Esophagus muscularis mucosa (tissue), 4 donors: ENCODE results near the gene CMYA5. TPM values are rescaled to one million over a fixed set of nuclear protein-coding genes. Genes with fewer than 3 reads are reported as not detected.

Source experiments
- DNase-seq: peaks from one replicate; pipeline ENCODE4 v3.0.0-alpha.2; 2017; ENCODE audit errors: extremely low spot score
- H3K27ac ChIP-seq, 4 donors: fragments of 200-600 bp; sonication (generic); replicated peaks in 1 of 4; 1 replicate in 3 of 4; 2 replicates in 1 of 4; pipeline ENCODE4 v1.5.1; 2016 to 2019; ENCODE audit warnings: mild to moderate bottlenecking in 1 of 4
- H3K27me3 ChIP-seq, 4 donors: fragments of 200-600 bp; sonication (generic); one replicate each; pipeline versions ENCODE4 v1.5.1 to v1.6.0; 2016 to 2019
- H3K36me3 ChIP-seq, 4 donors: fragments of 200-600 bp; sonication (generic); one replicate each; pipeline ENCODE4 v1.5.1; 2016 to 2019
- H3K4me1 ChIP-seq, 4 donors: fragments of 200-600 bp; sonication (generic); one replicate each; pipeline ENCODE4 v1.5.1; 2016 to 2019
- H3K4me3 ChIP-seq, 4 donors: fragments of 200-600 bp; sonication (generic); 1 replicate in 2 of 4; 2 replicates in 2 of 4; pipeline ENCODE4 v1.5.1; 2016 to 2019; ENCODE audit warnings: mild to moderate bottlenecking in 4 of 4, moderate library complexity in 1 of 4
- H3K9me3 ChIP-seq, 4 donors: fragments of 200-600 bp; sonication (generic); 1 replicate in 3 of 4; 2 replicates in 1 of 4; pipeline ENCODE4 v1.5.1; 2016 to 2019
- CTCF ChIP-seq, 3 experiments: fragments of 200-600 bp in 2 of 3; fragments of 450-650 bp in 1 of 3; sonication (generic) in 2 of 3; IDR thresholded peaks; one replicate each; pipeline ENCODE4 v1.5.1; 2017 to 2019; ENCODE audit warnings: antibody characterized with exemption in 3 of 3, mild to moderate bottlenecking in 2 of 3, moderate library complexity in 1 of 3
- EP300 ChIP-seq: sonication (generic); formaldehyde crosslinking; IDR thresholded peaks from one replicate; pipeline ENCODE4 v1.6.1; 2017; ENCODE audit warnings: antibody characterized with exemption
- POLR2A ChIP-seq: fragments of 450-650 bp; IDR thresholded peaks from one replicate; pipeline ENCODE4 v1.6.1; 2017; ENCODE audit warnings: antibody characterized with exemption, moderate library complexity, mild to moderate bottlenecking, low read depth
- POLR2AphosphoS5 ChIP-seq, 2 donors: sonication (generic); formaldehyde crosslinking; IDR thresholded peaks; one replicate each; pipeline ENCODE4 v1.6.1; 2017; ENCODE audit warnings: antibody characterized with exemption in 2 of 2
- WGBS: methylation state at CpG from one replicate; pipeline ENCODE4 v1.1.5; 2018; 5-methylcytosine and 5-hydroxymethylcytosine counted together
- intact Hi-C: fragments of 100-400 bp; cut with DNase I; formaldehyde crosslinking; loops from one replicate; pipeline ENCODE4 v1.15.1; 2023
- total RNA-seq, 4 donors: library from RNA; depleted of rRNA; stranded (reverse); fragments of >200 nt; gene quantifications; one replicate each; pipeline versions ENCODE4 v1.1.0 to v1.2.1, GENCODE V29; 2016

Gene CMYA5
- 1 to 10 TPM; 4.2 to 8.4 (median 4.9) TPM for total RNA-seq

DNA sequence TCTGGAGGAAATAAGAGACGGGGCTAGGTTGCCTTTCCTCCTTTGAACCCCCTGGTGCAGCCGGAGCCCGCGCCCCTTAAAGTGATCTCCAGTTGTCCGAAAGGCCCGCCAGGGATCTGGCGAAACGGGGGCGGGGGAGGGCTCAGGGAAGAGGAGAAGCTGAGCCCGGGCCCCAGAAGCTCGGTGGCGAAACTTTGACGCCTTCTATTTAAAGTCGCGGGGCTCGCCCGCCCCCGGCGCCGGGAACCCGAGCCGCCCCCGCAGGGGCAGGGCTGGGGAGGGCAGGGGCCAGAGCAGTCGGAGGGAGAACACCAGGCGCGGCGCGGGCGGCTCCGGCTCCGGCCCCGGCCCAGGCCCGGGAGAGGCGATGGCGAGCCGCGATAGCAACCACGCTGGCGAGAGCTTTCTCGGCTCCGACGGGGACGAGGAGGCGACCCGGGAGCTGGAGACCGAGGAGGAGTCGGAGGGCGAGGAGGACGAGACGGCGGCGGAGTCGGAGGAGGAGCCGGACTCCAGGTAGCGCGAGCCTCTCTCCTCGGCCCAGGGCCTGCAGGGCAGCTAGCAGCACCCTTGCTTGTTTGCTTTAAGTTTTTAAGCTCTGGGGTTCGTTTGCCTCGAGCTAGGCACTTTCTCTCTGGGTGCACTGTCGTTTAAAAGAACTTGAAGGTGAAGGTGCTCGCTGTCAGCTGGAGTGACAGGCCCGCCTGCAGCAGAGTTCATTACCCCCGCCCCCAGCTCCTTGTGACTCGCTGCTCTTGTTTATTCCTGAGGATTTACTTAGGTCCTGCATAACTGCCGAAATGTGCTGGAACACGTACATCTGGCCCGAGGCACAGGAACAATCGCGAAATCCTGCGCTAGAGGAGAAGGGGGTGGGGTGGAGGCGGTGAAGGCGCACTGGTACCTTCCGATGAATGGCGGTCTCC, at the start of gene CMYA5:
Gene CMYA5, plus strand, starts transcription at position 296 of the 926 bp plus-strand sequence. Its CDS starts 72 bp downstream, at position 368.
- 34% methylated on average over 50 of the region's 74 CpGs for WGBS
- Histone ChIP-seq H3K27me3 (no peaks in the 10 kb centered on the region), H3K4me3 (peak within 1 kb of the TSS; percentile 57 to 67 (median 61)), H3K27ac (peak within 1 kb of the TSS; percentile 69 to 82 (median 80)), H3K36me3 (peaks cover 0 to 11% (median 4%) of the 10 kb centered on the region in 4 donors), H3K9me3 (no peaks in the 10 kb centered on the region), H3K4me1 (peaks cover 0 to 37% (median 21%) of the 10 kb centered on the region in 4 donors)
- intact Hi-C loops = no loop called here
- DNase-seq = no peak
- TF ChIP-seq EP300 (no peak), POLR2AphosphoS5 (IDR thresholded peaks at IDR 0.05) (peak; percentile 23 to 52), CTCF (IDR thresholded peaks at IDR 0.05) (no peak)

DNA sequence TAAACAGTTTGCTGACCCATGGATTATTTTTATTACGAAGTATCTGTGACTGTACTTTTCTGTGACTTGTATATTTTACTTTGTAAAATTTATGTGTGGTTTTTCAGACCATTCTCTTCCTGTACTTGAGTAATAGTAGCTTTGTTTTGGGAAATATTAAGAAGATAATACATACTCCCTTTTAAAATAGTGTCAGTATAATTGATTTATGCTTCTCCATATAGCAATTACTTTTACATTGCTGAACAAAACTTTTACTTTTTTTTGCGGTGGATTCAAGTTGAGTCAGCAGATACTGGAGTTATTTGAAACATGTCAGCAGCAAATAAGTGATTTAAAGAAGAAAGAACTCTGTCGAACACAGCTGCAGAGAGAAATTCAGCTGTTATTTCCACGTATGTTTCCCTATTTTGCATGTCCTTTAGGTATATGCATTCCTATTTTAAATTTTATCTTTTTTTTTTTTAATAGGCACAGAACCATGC, 49.0 kb upstream of the CMYA5 start:
- WGBS = 67% methylated on average over 4 of the region's 4 CpGs
- intact Hi-C loops = no loop called here
- peaks cover 0 to 5% (median 2%) of the 10 kb centered on the region in 4 donors for H3K4me1 ChIP-seq
- H3K27me3 ChIP-seq = no peaks in the 10 kb centered on the region
- no peak overlapping the region for H3K4me3 ChIP-seq
- H3K9me3 ChIP-seq = no peaks in the 10 kb centered on the region
- no peak overlapping the region for H3K27ac ChIP-seq
- DNase-seq = no peak
- peaks cover 13 to 66% (median 23%) of the 10 kb centered on the region in 4 donors for H3K36me3 ChIP-seq
- TF ChIP-seq EP300 (no peak), POLR2A (no peak), CTCF (IDR thresholded peaks at IDR 0.05) (no peak), POLR2AphosphoS5 (IDR thresholded peaks at IDR 0.05) (no peak)

DNA sequence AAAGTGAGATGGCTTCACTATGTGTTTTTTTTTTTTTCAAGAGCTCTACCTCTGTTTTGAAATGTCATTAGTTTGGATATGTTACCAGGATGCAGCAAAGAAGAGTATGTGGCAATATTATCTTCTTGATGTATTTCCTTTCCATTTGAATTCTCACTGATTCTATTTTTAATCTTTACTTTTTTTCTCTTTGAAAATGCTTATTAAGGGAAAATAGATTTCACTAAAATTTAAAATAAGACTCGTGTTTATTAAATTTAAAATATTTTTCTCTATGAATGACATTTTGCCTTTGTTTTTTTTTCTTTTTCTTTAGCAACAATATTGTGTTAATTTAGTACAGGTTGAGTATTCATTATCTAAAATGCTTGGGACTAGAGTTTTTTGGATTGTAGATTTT, 48.2 kb upstream of the CMYA5 start:
- intact Hi-C loops = no loop called here
- H3K36me3 ChIP-seq = peaks cover 13 to 72% (median 26%) of the 10 kb centered on the region in 4 donors
- H3K9me3 ChIP-seq = no peaks in the 10 kb centered on the region
- no peaks in the 10 kb centered on the region for H3K27me3 ChIP-seq
- no peak overlapping the region for H3K4me3 ChIP-seq
- TF ChIP-seq EP300 = no peak
- no peak for TF ChIP-seq POLR2A
- no peak for TF ChIP-seq CTCF (IDR thresholded peaks at IDR 0.05)
- TF ChIP-seq POLR2AphosphoS5 (IDR thresholded peaks at IDR 0.05) = no peak
- no peak overlapping the region for H3K27ac ChIP-seq
- DNase-seq = no peak
- 92% methylated on average over 1 of the region's 1 CpG for WGBS
- H3K4me1 ChIP-seq = peaks cover 0 to 5% (median 2%) of the 10 kb centered on the region in 4 donors

- Histone ChIP-seq H3K9me3 (no peaks in the 10 kb centered on the region), H3K36me3 (peaks cover 17 to 79% (median 34%) of the 10 kb centered on the region in 4 donors), H3K27me3 (no peaks in the 10 kb centered on the region), H3K27ac (no peak overlapping the region), H3K4me3 (no peak overlapping the region), H3K4me1 (peaks cover 0 to 5% (median 0%) of the 10 kb centered on the region in 4 donors)
- intact Hi-C loops = no loop called here
- no peak for DNase-seq
- TF ChIP-seq POLR2AphosphoS5 (IDR thresholded peaks at IDR 0.05) (no peak), EP300 (no peak), CTCF (IDR thresholded peaks at IDR 0.05) (no peak), POLR2A (no peak)
- 40% methylated on average over 1 of the region's 1 CpG for WGBS
Observed at GRCh38 chr5:79642210-79642609, 47.4 kb upstream of the CMYA5 start.
